GM21825 (cell line): ENCODE measurements around the gene GNAI1.
A peak's percentile ranks its signal among the peaks of the same experiment; 100 is the strongest.

Source experiments
- ATAC-seq: cut with Tn5 transposase; IDR thresholded peaks from one replicate; pipeline ENCODE4 v1.9.1; 2021; ENCODE audit warnings: mild to moderate bottlenecking, moderate library complexity; ENCODE audit not compliant: unreplicated experiment

Gene GNAI1

GRCh38 chr7:80134536-80135308 lies at the start of gene GNAI1:
Gene GNAI1 (plus strand): TSS chr7:80134831. CDS start chr7:80135161, 330 bp downstream.
- peak; percentile 44 for ATAC-seq

GRCh38 chr7:80087051-80087770 lies 47.4 kb upstream of the GNAI1 start:
- ATAC-seq = no peak

GRCh38 chr7:80087771-80088170 lies 46.9 kb upstream of the GNAI1 start:
- no peak for ATAC-seq

- no peak for ATAC-seq
These were observed 45.9 kb upstream of the GNAI1 start for GRCh38 chr7:80088705-80089104.

- no peak for ATAC-seq
These were observed 45.3 kb upstream of the GNAI1 start for GRCh38 chr7:80089366-80089765.

GRCh38 chr7:80093349-80093748 lies 41.3 kb upstream of the GNAI1 start:
- ATAC-seq = no peak

- no peak for ATAC-seq
These were observed 39.1 kb upstream of the GNAI1 start for GRCh38 chr7:80095545-80095944.

- no peak for ATAC-seq
These were observed 36.9 kb upstream of the GNAI1 start for GRCh38 chr7:80097756-80098155.

GRCh38 chr7:80098795-80099194 lies 35.8 kb upstream of the GNAI1 start:
- no peak for ATAC-seq

GRCh38 chr7:80100254-80100653 lies 34.4 kb upstream of the GNAI1 start:
- ATAC-seq = no peak

- ATAC-seq = no peak
These were observed 28.8 kb upstream of the GNAI1 start for GRCh38 chr7:80105701-80106408.

- no peak for ATAC-seq
These were observed 28.0 kb upstream of the GNAI1 start for GRCh38 chr7:80106498-80107113.

GRCh38 chr7:80107278-80107677 lies 27.4 kb upstream of the GNAI1 start:
- no peak for ATAC-seq

- ATAC-seq = no peak
These were observed 24.3 kb upstream of the GNAI1 start for GRCh38 chr7:80110376-80110775.

- no peak for ATAC-seq
These were observed 20.5 kb upstream of the GNAI1 start for GRCh38 chr7:80114159-80114558.

- ATAC-seq = no peak
These were observed 9.9 kb upstream of the GNAI1 start for GRCh38 chr7:80124526-80125264.

GRCh38 chr7:80127412-80128160 lies 7.0 kb upstream of the GNAI1 start:
- ATAC-seq = no peak

- no peak for ATAC-seq
These were observed 5.7 kb upstream of the GNAI1 start for GRCh38 chr7:80128918-80129317.

GRCh38 chr7:80129785-80130184 lies 4.8 kb upstream of the GNAI1 start:
- ATAC-seq = no peak
